GM12864 (cell line): ENCODE measurements around the gene KIF26B.

Experiments used
- DNase-seq: peaks from one replicate; pipeline ENCODE4 v3.0.0-alpha.2; 2011; ENCODE audit warnings: low read depth
- H3K4me3 ChIP-seq: 2 replicates; pipeline ENCODE4 v1.5.1; 2011; ENCODE audit warnings: mild to moderate bottlenecking, low read depth, low read length, control low read depth
- CTCF ChIP-seq: IDR thresholded peaks from 2 replicates; pipeline ENCODE4 v1.5.1; 2011; ENCODE audit warnings: low read depth, mild to moderate bottlenecking, moderate library complexity, low read length, control low read depth, inconsistent platforms; ENCODE audit errors: missing control alignments

The KIF26B gene

GRCh38 chr1:245153081-245153551 lies 1.7 kb upstream of the KIF26B start:
- H3K4me3 ChIP-seq = peak overlapping the region; percentile 36
- peak; percentile 57 for TF ChIP-seq CTCF
- DNase-seq = peak; percentile 37

GRCh38 chr1:245153552-245154428 lies 995 bp upstream of the KIF26B start:
- DNase-seq = no peak
- peak overlapping the region; percentile 36 for H3K4me3 ChIP-seq
- TF ChIP-seq CTCF = no peak

- peak overlapping the region; percentile 47; the same call in 1 of the 2 replicates for H3K4me3 ChIP-seq
- no peak for TF ChIP-seq CTCF
- DNase-seq = no peak
These were observed 671 bp downstream of the KIF26B start for GRCh38 chr1:245155272-245156040.

GRCh38 chr1:245156041-245156735 lies 1.4 kb downstream of the KIF26B start:
- peak; percentile 69 for TF ChIP-seq CTCF
- peak overlapping the region; percentile 47 for H3K4me3 ChIP-seq
- DNase-seq = peak; percentile 29

- no peak for DNase-seq
These were observed 2.1 kb downstream of the KIF26B start for GRCh38 chr1:245156736-245157505.

More at GRCh38 chr1:245156736-245157505, 2.1 kb downstream of the KIF26B start:
- TF ChIP-seq CTCF = no peak
- peak overlapping the region; percentile 46 for H3K4me3 ChIP-seq
